NCI-H1105 treated with DMSO at 0.1 percent for 48 hours (cell line): ENCODE results near the gene CACNA2D3.

Experiments used
- DNase-seq: peaks from one replicate; lab custom pipeline; 2025; lab: John Stamatoyannopoulos, UW

Gene CACNA2D3

DNA sequence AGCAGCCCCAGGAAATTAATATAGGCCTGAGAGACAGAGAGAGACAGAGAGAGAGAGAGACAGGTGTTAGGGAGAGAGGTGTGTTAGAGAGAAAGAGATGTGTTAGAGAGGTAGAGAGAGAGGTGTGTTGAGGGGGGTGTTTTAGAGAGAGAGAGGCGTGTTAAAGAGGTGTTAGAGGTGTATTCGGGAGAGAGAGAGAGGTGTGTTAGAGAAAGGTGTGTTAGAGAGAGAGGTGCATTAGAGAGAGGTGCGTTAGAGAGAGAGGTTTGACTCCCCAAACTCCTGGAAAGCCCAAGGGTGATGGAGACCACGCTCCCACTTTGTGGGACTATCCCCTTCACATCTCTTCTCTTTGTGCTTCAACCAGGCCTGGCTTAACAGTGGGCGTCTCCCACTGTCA lies 95.5 kb downstream of the CACNA2D3 start:
- no peak for DNase-seq

DNA sequence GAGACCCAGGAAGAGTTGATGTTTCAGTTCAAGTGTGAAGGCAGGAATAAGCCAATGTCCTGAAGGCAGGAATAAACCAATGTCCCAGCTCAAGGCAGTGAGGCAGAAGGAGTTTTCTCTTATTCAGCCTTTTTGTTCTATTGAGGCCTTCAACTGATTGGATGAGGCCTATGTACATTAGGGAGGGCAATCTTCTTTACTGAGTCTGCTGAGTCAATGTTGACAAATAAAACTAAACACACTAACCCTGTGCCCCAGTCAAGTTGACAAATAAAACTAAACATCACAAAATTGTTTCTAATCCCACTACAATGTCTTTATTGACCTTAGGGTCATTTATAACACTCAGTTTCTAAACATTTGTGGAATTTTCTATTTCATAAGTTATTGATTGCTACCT lies 100.0 kb downstream of the CACNA2D3 start:
- no peak for DNase-seq

DNA sequence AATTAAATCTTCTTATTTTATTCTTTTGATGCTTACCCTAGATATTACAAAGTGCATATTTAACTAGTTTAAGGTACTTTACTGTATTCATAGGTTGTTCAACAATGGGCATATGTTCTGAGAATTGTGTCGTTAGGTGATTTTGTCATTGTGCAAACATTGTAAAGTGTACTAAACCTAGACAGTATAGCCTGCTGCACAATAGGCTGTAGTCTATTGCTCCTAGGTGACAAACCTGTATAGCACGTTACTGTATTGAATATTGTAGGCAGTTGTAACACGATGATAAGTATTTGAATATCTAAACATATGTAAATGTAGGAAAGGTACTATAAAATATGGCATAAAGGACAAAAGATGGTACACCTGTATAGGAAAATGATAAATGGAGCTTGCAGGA lies 100.7 kb downstream of the CACNA2D3 start:
- no peak for DNase-seq

DNA sequence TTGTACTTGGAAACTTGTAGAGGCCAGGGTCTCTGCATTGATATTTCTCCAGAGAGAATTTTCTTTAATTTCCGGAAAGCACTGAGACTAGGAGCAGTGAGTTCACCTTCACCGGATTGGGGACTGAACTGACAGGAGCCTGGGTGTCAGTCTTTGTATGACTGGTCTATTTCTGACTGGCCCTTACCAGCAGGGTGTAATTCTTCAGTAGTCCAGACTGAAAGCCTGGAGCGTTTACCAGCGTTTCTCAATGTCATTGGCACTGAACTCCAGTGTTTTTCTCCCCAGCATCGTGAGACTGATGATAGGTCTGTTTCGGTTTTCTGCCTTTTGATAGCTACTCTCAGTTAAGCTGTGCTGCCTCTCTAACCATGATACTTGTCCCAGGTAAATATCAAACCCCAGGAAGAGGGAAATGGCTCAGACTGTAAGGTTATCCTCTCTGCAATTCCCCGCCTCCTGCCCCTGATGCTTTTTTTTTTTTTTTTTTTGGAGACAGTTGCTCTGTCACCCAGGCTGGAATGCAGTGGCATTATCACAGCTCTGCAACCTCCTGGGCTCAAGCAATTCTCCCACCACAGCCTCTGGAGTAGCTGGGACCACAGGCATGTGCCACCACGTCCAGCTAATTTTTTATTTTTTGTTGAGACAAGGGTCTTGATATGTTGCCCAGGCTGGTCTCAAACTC lies 103.6 kb downstream of the CACNA2D3 start:
- no peak for DNase-seq

DNA sequence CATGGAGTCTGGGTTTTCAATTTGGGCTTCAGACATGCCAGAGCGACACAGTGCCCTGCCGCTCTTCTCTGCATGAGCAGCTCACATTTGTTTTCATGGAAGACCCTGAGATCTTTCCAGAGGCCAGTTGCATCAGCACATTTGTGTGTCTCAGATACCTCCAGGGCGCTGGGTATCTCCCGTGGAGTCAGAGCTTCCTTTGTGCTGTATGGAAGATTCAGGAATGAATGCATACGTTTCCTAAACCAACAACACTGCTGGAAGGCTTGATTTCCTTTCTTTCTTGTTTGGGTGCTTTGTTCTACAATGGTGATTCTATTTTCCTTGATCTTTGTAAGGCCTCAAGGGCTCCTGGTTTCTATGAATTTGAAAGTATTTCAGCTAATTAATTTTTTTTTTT lies 106.5 kb downstream of the CACNA2D3 start:
- DNase-seq = no peak

DNA sequence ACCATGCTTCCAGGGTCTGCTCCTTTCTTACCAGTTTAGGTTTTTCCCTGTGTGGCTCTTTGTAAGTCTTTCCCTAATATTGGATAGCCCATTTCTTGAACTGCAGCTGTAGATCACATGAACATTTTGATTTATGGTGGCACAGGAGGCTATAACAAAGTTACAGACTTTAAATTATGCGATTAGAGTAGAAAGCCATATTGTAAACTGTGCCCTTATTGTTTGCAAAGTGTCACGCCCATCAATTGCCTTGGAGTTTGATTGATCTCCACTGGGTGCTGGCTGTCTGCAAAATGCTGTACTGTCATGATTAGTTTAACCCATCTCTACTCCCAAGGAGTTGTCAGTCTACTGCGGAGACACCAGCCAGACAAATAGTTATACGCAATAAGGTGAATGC lies 110.3 kb downstream of the CACNA2D3 start:
- DNase-seq = no peak

DNA sequence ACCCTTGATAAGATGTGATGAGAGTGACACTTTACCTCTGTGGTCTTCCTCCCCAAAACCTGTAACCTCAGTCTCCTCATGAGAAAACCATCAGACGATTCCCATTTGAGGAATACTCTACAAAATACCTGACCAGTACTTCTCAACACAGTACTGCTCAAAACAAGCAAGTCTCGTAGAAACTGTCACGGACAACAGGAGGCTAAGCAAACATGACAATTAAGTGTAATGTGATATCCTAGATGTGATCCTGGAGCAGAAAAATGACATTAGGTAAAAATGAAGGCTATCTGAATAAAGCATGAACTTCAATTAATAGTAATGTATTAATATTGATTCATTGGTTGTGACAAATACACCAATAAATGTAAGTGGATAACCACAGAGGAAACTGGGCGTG lies 113.6 kb downstream of the CACNA2D3 start:
- peak; percentile 44 for DNase-seq

DNA sequence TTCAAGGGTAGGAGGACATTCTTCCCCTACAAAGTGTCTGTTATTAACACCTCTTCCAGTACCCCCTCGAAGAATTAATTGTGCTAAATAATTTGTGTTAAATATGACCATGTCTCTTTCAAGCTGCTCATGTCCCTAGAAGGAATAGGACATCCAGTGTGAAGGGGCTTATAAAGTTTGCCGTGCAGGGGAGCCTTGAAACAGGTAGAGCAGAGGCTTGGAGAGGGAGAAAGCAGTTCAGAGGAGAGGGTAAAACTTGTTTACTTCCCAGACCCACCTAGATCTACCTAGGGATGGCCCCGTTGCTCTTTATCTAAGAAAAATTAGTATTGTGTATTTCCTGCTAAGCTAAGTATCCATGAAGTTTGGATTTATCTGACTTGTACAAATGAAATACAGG lies 114.8 kb downstream of the CACNA2D3 start:
- DNase-seq = no peak

DNA sequence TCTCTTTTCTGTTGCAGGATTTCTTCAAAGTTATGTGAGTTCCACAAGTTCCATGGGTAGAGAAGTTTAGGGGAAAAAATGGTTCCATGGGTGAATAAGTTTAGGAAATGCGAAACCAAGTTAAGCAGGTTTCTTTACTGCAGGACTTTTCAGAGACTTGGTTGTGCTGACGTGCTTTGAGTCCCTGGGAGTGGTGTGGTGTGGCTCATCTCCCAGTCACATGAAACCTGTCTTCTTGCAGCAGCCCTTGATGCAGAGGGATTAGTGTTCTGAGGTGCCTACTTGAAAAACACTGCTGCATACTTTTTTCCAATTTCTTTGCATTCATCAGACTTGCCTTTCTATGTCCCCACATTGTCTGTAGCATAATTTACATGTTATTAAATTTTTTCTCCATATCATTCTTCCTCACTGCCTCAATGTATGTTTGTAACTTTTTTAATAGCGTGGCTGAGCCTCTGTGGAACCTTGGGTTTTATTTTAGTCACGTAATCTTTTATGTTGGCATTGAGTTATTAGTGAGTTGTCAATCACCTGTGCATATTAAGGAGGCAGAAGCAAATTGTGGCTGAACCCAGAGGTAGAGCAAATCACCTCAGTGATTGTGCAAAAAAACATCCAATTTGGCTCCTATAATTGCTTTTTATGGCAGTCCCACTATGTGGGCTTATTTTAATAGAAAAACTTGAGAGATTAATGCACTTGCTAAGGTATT lies 115.6 kb downstream of the CACNA2D3 start:
- DNase-seq = no peak

DNA sequence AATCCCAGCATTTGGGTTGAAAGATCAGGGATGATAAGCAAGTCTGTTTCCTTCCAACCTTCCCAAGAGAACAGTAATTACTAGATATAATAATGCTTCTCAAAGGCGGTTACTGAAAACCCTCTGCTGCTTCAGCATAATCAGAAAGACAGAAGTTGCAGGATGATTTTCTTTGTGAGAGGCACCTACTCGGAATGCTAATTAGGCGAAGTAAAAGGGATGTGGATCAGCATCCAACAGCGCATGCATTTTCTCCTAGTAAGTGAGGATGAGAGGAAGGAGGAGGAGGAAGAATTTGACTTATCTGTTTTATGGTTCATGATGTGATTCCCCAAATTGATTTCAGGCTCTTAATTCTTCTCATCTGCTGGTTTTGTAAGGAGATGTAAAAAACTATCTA lies 118.0 kb downstream of the CACNA2D3 start:
- no peak for DNase-seq

DNA sequence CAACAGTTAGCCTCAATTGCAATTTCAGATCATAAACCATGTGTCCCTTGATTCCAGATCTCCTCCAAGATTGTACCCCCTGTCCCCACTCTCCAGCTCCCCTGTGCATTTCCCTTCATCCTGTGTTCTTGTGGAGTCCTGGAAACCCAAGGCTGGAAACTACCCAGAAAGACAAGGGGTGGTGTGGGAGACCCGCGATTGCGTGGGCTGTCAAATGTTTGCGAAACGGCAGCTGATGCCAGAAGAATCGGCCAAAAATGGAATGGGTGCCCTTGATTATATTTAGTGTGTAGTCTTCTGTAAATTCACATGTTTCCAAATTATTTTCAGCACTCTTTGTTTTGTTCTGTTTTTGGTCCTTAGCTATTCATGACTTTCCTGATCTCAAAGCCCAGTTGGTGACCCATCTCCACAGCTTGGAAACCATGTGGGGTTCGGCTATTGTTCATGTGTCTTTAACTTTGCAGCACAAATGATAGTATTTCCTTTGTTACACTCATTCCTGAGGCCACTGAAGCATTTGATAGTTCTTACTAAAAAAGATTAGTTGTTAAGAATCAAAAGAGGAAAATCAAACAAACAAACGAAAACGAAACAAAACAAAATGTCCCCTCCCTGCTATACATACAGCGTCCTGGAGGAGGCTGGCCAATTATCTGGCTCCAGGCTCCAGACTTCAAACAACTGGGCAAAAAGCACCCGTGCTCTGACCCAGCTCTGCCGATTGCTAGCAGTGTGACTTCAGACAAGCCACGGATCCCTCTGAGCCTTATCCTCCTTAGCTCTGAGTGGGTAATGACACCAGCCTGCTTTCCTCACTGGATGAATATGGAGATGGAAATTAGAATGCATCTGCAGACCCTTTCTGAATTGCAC lies 120.9 kb downstream of the CACNA2D3 start:
- DNase-seq = peak; percentile 54

DNA sequence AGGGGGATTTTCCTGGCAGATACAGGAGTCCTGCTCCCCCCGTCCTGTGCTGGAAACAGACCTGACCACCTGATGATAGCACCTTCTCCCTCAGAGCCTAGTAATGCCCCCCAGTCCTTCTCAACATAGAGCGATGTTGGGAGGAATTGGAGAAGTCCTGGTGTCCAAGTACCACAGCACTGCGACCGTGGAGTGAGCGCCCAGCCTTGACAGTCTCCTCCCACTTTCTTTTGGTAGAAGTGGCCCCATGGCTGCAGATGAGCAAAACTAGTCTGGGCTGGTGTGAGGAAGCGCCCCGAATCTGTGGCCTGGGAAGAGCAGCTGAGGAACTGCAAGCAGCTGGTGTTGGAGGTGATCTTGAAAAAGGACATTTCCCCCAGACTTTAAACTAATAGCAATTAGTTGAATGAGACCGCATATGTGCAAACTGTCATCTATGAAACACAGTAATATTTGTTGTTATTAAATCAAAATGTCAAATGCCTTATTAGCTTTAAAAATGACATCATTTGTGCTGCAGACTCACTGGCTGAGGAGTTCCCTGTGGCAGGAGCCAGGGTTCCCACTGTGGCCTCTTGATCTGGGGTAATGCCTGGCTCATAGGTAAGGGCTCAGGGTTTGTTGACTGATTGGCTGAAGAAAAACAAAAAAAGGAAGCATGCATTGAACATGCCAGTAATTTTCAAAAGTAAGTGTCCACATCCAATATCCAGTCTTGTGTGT lies 121.8 kb downstream of the CACNA2D3 start:
- DNase-seq = no peak

DNA sequence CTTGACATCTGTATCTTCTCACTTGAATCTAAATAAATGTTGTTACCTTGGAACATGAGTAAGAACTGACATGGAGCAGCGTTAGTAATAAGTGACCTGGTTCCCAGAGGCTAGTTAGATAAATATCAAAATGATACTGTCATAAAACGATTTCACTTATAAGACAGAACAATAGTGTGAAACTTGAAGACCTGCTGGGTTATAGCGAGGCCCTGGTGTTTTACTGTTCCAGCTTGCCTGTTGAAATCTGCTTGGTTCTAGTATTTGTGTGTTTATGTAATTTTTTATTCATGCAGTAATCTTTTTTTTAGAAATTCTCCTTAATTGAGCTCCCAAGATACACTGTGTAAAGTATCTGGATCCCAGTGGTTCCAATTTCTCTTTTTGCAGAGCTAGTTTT lies 129.4 kb downstream of the CACNA2D3 start:
- DNase-seq = no peak

DNA sequence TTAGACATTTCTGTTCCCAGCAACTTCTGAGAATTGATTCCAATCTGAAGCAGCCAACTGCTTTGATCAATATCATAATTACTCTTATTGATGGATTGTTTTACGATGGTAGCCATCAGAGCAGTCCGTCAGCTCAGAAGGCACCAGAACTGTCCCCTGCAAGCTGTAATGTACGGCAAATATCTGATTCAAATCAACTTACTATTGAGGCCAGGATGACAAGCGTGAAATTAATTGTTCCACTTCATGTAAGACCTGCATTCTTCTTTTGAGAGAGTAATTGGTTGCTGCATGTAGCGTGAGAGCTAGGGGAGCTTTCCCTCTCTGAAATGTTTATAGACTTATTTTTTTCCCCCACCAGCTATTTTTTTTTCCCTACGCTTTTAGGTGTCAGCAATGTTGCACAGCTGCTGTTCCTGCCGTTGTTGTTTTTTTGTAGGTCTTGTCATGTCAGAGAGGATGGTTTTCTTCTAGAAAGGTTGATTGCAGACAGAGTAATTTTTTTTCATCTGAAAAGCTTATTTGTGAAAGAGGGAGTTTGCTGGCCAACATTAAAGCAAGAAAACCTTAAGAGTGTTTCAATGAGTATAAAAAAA lies 134.9 kb downstream of the CACNA2D3 start:
- DNase-seq = no peak

DNA sequence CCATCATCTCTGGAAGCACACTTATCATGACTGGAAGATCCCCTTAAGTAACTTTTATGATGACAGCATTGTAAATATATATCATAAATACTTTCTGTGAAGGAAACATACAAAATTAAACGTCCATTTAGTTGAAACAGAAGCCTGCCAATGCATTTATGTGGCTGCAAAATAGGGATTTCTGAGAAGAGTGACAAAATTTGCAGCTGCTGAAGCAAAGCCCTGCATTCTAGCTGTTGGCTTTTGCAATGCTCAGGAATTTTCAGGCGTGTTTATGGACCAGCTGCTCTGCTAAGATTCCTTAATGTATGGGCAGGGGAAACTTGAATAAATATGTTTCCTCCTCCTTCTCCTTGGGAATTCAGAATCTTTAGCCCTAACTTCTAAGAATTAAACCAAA lies 137.3 kb downstream of the CACNA2D3 start:
- no peak for DNase-seq

DNA sequence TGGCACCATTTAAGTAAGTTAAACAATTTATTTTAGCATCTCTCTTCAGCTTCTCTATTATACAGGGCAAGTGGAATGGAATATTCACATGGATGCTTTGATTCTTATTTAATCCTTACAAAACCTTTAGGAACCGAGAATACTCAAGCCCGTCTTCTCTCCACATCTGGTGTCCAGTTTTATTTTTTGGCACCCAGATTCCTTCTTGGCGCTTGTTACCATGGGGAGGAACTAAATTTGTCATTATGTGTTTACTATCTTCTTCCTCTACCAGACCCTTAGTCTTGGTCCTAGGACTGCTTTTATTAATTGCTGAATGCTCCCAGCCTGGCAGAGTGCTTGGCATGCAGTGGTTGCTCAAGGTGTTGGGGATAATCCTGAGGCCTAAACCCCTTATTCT lies 138.8 kb downstream of the CACNA2D3 start:
- no peak for DNase-seq

DNA sequence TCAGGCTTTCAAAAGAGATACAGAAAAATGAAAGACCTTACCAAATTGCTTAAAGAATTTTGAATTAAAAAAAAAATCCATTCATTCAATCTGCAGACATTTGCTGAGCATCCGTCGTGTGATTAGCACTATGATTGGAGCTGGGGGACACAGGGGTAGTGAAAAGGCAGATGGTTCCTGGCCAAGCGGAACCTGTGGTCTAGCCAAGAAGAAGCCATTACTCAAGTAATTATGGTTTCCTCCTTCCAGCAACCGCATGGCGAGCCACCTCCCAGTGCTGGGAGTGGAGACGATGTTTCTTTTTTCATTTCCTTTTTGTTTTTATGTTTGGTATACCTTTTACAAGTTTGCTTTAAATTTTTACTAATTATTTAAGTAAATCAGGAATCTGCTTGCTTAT lies 140.2 kb downstream of the CACNA2D3 start:
- no peak for DNase-seq

DNA sequence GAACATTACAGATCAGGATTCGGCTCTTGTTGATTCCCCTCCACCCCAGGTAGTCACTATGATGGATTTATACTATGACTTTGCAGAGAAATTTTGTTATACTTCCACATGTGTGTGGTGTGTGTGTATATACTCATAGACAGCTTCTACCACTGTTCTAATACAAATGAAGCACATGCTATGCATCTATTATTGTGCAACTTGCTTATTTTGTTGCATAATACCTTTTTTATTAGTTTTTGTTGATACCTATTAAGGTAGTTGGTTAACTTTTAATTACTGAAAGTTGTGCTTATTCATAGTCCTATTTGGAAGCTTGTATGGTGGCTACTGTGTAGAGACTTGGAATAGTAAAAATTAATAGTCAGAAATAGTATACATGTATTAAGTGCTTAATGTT lies 140.6 kb downstream of the CACNA2D3 start:
- no peak for DNase-seq

DNA sequence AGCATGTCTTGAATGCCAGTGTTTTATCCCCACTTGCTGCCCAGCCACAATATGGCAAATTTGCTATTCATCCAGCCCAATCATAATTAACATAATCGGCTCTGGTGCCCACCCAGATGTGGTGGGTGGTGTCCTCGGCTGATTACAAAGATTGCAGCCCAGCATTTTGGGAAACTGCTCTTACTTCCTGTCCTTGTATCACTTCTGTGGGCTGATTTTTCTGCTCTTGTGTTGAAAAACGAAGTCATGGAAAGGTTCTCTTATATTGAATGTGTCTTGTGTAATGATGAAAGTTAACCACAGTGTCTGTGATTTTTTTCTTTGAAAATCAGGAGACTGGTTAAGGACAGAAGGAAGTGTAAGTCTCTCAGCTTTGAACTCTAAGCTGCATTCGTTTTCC lies 141.7 kb downstream of the CACNA2D3 start:
- DNase-seq = no peak

DNA sequence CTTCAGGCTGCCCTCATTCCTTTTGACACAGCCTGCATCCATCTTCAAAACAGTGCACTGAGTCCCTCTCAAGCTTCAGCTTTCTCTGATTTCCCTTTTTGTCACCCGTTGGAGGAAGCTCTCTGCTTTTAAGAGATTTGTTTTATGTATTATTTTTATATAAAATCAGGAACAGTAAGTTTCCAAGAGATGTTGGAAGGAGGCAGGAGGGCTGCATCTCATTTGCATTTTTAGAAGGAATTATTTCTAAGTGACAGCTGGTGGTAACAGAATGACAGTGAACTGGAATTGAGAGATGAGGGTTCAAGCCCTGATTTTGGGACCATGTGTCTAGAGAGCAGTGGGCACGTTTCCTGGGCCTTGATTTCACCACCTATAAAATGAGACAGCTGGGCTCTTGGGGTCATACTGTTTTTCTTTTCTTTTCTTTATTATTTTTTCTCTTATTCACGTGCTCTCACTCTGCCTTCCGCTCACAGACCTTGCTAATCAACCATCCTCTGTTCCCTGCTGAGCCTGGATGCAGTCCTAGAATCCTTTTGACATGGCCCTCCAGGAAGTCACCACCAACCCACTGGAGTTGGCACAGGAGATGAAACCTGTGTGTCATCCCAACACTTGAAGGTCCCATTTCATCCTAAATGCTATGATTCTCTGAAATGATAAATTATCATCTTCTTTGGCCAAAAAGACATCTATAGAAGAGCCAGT lies 148.6 kb downstream of the CACNA2D3 start:
- DNase-seq = no peak

DNA sequence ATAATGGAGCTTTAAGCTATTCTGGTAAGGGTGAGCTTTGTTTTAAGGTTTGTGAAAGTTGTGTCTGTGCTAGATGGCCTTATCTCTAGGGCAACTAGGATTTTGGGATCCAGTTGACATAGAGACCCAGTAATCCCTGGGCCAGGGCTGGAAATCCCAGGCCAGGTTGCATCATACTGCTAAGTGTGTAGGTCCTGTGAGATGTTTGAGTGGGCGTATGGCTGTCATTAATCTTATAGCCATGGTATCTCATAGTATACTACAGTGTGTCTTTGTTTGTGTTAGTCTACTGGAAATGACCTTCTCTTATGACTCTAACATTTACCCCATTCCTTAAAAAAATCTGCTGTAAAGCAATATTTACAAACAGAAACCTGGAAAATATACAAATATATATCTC lies 151.4 kb downstream of the CACNA2D3 start:
- no peak for DNase-seq
